Activated T-helper 1 cell treated with anti-CD3 and anti-CD28 coated beads, Interleukin-2, amount 50 U/mL, for 16 hours (primary cell): ENCODE data around the gene TH.

Experiments
- DNase-seq, 2 donors: peaks; one replicate each; pipeline ENCODE4 v3.0.0-alpha.2; 2020; ENCODE audit warnings: low read depth in 1 of 2, low spot score in 1 of 2

The TH gene

GRCh38 chr11:2171591-2172003, at the start of gene TH:
Gene TH (minus strand): TSS chr11:2171815. CDS start chr11:2171786, 29 bp downstream.
- no peak for DNase-seq

GRCh38 chr11:2221024-2221423, 49.4 kb upstream of the TH start:
- DNase-seq, result no peak

GRCh38 chr11:2220173-2220771, 48.7 kb upstream of the TH start:
- no peak for DNase-seq

GRCh38 chr11:2219318-2220017, 47.9 kb upstream of the TH start:
- no peak for DNase-seq

GRCh38 chr11:2218031-2218633, 46.5 kb upstream of the TH start:
- DNase-seq, result no peak

GRCh38 chr11:2217211-2218030, 45.8 kb upstream of the TH start:
- DNase-seq, result no peak

DNA sequence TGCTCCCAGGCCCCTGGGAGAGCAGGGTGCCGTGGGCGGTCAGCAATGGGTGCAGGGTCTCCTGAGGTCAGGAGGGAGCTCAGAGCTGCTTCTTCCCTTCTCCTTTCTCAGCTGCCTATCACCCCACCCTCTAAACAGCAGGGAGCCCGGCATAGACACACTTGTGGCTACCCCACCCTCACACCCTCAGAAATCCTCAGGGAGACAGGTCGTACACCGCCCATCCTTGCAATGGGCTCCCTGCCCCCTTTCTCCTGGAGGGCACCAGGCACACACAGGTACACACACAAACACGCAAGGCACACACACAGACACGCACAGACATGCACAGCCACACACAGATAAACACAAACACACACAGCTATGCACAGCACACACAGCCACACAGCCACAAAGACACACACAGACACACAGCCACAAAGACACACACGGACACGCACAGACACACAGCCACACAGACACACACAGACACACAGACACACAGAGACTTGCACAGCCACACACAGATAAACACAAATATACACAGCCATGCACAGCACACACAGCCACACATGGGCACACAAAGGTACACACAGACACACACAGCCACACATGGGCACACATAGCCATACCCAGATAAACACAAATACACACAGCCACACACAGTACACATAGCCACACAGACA, 44.9 kb upstream of the TH start:
- DNase-seq, result no peak

GRCh38 chr11:2215561-2216399, 44.2 kb upstream of the TH start:
- DNase-seq, result no peak

DNA sequence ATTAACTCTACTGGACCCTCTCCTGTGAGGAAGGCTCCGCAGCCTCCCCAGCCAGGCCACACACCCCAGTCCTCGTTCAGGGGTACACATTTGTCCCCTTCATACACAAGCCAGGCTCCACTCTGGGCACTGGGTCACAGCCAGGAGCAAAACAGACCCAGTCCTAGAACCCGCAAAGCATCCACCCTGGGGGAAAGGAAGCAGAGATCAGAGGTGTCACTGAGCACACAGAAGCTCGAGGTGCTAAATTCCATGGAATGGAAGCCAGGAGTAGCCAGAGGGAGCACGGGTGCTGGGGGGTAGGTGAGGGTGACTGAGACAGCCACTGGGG, 43.6 kb upstream of the TH start:
- DNase-seq, result no peak

- DNase-seq, result no peak
Observed at GRCh38 chr11:2214527-2215229, 43.1 kb upstream of the TH start.

DNA sequence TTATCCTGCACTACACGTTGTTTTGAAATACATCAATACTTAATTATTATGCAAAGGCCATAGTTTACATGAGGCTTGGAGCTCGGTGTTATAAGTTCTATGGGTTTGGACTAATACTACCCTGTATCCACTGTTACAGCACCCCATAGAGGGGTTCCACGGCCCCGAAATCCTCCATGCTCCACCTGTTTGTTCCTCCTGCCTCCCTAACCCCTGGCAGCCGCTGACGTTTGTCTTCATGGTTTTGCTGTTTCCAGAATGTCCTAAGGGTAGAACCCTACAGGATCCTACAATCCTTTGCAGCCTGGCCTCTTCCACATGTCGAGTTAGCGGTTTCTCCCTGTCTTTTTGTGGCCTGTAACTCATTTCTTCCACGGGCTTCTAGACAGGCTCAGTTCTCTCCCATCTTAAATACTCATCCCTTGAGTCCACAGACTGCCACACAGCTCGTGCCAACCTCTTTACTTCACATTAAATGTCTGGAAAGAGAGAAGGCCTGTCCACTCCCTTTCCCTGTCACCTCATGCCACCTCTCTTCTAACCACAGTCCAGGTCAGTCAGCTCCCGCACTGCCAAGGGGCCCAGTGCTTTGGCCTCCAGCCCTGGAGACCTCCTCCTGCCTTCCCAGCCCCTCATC, 42.4 kb upstream of the TH start:
- DNase-seq, result no peak

DNA sequence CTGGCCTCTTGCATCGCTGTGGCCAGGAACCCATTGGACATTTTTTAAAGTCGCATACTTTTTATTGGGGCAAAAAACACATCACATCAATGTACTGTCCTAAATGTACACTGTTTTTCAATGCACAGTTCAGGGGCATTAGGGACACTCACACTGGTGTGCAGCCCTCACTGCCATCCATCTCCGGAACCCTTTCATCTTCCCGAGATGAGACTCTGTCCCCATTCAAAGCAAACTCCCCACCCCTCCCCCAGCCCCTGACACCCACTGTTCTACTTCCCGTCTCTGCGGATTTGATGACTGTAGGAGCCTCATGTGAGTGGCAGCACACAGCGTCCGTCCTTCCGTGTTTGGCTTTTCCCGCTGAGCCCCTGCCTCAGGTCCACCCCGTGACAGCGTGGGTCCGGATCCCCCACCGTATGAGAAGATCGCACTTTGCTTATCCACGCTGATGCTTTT, 41.8 kb upstream of the TH start:
- DNase-seq, result no peak

- DNase-seq, result no peak
Observed at GRCh38 chr11:2212411-2213251, 41.0 kb upstream of the TH start.

DNA sequence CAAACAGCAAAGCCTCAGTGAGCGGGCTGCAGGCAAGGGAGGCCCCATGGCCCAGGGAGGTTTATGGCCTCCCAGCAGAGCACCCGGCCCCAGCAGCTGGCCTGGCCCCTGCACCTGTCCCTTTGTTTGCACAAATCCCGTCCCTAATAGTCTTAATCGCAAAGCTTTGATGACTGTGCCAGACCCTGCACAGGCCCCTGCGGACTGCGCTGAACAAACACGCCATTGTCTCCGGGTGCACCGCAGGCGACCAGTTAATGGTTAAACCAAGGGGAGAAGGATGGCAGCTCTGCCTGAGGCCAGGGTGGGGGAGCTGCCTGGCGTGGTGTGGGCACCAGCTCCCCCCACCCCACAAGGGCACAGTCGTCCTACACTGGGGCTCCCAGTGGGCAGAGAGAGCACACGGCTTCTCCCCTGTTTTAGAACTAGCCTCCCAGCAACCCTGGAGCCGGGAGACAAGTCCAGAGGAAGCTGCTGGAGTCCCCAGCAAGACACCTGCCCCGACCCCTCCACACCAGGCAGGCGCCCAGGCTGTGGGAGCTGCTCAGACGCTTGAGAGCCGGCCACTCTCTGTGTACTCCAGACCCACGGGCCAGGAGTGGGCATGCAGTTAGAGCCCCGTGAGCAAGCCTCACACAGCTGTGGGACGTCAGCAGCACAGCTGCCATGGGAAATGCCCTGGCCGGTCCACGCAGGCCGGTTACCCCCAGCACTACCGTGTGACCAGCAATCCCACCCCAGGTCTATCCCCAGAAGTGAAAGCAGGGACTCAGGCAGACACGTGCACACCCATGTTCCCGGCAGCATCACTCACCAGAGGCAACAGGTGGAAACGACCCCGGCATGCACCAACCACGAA, 39.7 kb upstream of the TH start:
- DNase-seq, result no peak

- DNase-seq, result no peak
Observed at GRCh38 chr11:2210366-2211112, 38.9 kb upstream of the TH start.

DNA sequence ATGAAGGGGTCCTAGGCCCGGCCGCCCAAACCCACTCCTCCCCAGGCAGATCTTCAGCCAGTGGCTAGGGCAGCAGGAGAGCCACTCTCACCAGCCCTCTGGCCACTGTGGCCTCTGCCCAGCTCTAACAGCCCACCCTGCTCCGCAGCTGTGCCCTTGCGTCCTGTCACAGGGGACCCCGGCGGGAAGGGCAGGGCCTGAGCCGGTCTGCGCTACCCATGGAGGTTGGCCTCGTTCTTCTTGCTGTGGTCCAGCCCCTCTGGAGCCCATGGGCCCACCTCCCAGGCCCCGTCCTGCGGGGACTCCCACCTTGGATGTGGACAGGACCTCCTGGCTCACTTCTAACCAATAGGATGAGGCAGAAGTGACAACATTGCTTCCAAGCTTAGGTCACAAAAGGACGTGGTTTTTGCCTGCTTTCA, 38.3 kb upstream of the TH start:
- no peak for DNase-seq

GRCh38 chr11:2209370-2209801, 37.8 kb upstream of the TH start:
- no peak for DNase-seq
